ENCODE results near the gene MSLN. TPM values are rescaled to one million over a fixed set of nuclear protein-coding genes. Genes with fewer than 3 reads are reported as not detected.

MSLN gene
- total and polyA plus RNA-seq, 9 of the 15 experiments (the other 6 are each of a cell fraction or from before 2014, with no cell fraction given), result not detected

- 0% methylated on average over 13 of the region's 45 CpGs for WGBS (ENCODE audit: insufficient coverage, low coverage, missing lambda C conversion rate)
- intact Hi-C loops (cut with micrococcal nuclease), result no loop called here
- Histone ChIP-seq H3K27me3 (ENCODE audit: control insufficient read depth in 2 of 2, insufficient read depth in 2 of 2, low read length in 2 of 2) (no peaks in the 10 kb centered on the region), H3K36me3 (ENCODE audit: control insufficient read depth, insufficient read depth, low read length) (peaks cover 64% of the 10 kb centered on the region; the same call in 2 of the 3 replicates), H3K9me3 (replicated peaks; ENCODE audit: control insufficient read depth, insufficient read depth, low read depth, low read length) (no peaks in the 10 kb centered on the region), H3K4me1 (replicated peaks in 1 of 2; ENCODE audit: control insufficient read depth in 2 of 2, insufficient read depth in 2 of 2, low read length in 2 of 2) (peaks cover 16 to 94% of the 10 kb centered on the region in 2 experiments; a peak in 4 of 5 replicates), H3K4me2 (ENCODE audit: insufficient read depth, low read length) (peak within 1 kb of the TSS; percentile 87), H4K20me1 (replicated peaks; ENCODE audit: control insufficient read depth, insufficient read depth, low read length) (peaks cover 11% of the 10 kb centered on the region), H3K79me2 (ENCODE audit: control insufficient read depth, insufficient read depth, low read length) (peaks cover 29% of the 10 kb centered on the region), H2AFZ (ENCODE audit: low read depth, low read length) (peak within 1 kb of the TSS; percentile 90), H3K4me3 (peak within 1 kb of the TSS; percentile 96), H3K27ac (ENCODE audit: extremely low read depth, low read depth, low read length) (peak within 1 kb of the TSS; percentile 83), H3K9ac (ENCODE audit: insufficient read depth in 1 of 2, low read depth in 2 of 2, low read length in 2 of 2) (peak within 1 kb of the TSS; percentile 81 to 98), H3K9me1 (ENCODE audit: control insufficient read depth, insufficient read depth, low read length) (no peaks in the 10 kb centered on the region)
- ATAC-seq (peak; percentile 20), DNase-seq (ENCODE audit: extremely low read depth in 1 of 4, low spot score in 3 of 4) (no peak), FAIRE-seq (no peak)
- no TSS peak for BruUV-seq (replicated peaks)
- POLR2A ChIA-PET, result interaction anchor here (0.6 to 1.4 kb wide), 5 partner anchors 11 to 72 kb away, joined by 3 to 6 read pairs (median 3); partner anchors contain the start of gene GNG13
- CTCF ChIA-PET (ENCODE audit: low intra/inter-chr PET ratio), result no interaction called here
- in situ Hi-C loops (cut with MboI), result loop anchor here (5.0 kb wide), 2 partner anchors 46 to 76 kb away; partner anchors contain the start of gene CIAO3
- TF ChIP-seq ZNF583 (CRISPR knock-in tag; IDR thresholded peaks at IDR 0.05) (peak; percentile 49; the same call in 1 of the 2 replicates), POU5F1 (IDR thresholded peaks at IDR 0.05; ENCODE audit: borderline replicate concordance, low read depth, low read length, partially characterized antibody) (no peak), NCOA4 (IDR thresholded peaks at IDR 0.05; ENCODE audit: partially characterized antibody) (no peak), MYC (IDR thresholded peaks at IDR 0.05; ENCODE audit: low read depth, low read length) (0 out of 2 replicates have a peak, but pooled peaks have one; percentile 1), MYC (CRISPR knock-in tag; IDR thresholded peaks at IDR 0.05; ENCODE audit: borderline replicate concordance, low read depth) (no peak), ELF4 (CRISPR knock-in tag; IDR thresholded peaks at IDR 0.05) (no peak), XRCC4 (IDR thresholded peaks at IDR 0.05; ENCODE audit: extremely low read depth, insufficient read depth, insufficient read length) (no peak), ATF3 (IDR thresholded peaks at IDR 0.05) (no peak), ATF3 (CRISPR knock-in tag; conservative IDR thresholded peaks at IDR 0.05) (no peak), SIX5 (IDR thresholded peaks at IDR 0.05; ENCODE audit: borderline replicate concordance in 1 of 2, insufficient read depth in 1 of 2, low read depth in 1 of 2, low read length in 2 of 2) (no peak), ZNF518B (CRISPR knock-in tag; IDR thresholded peaks at IDR 0.05) (no peak), KDM2B (CRISPR knock-in tag; IDR thresholded peaks at IDR 0.05) (peak; percentile 81), USF1 (CRISPR knock-in tag; IDR thresholded peaks at IDR 0.05) (no peak), PHF8 (IDR thresholded peaks at IDR 0.05; ENCODE audit: borderline replicate concordance, low read length) (peak; percentile 64; the same call in 1 of the 2 replicates), SIN3A (IDR thresholded peaks at IDR 0.05; ENCODE audit: borderline replicate concordance in 2 of 2, control insufficient read depth in 1 of 2, low read depth in 2 of 2, low read length in 2 of 2) (peak in 1 of 2 experiments; percentile 54; a peak in 1 of 4 replicates), NEUROD1 (IDR thresholded peaks at IDR 0.05; ENCODE audit: borderline replicate concordance, low read depth, low read length, partially characterized antibody) (no peak)
These were observed 27.5 kb downstream of the MSLN start, which contains the start of gene RPUSD1 for GRCh38 chr16:787978-788398. TSS of gene RPUSD1 (minus strand) at chr16:788381. CDS start at chr16:787737, 644 bp downstream.
